ENCODE results near the gene VKORC1L1. TPM values are rescaled to one million over a fixed set of nuclear protein-coding genes. Genes with fewer than 3 reads are reported as not detected.
A peak's percentile ranks its signal among the peaks of the same experiment; 100 is the strongest.

VKORC1L1 gene
- total RNA-seq, 1 experiment from 2014 or later, result 28.5 TPM

DNA sequence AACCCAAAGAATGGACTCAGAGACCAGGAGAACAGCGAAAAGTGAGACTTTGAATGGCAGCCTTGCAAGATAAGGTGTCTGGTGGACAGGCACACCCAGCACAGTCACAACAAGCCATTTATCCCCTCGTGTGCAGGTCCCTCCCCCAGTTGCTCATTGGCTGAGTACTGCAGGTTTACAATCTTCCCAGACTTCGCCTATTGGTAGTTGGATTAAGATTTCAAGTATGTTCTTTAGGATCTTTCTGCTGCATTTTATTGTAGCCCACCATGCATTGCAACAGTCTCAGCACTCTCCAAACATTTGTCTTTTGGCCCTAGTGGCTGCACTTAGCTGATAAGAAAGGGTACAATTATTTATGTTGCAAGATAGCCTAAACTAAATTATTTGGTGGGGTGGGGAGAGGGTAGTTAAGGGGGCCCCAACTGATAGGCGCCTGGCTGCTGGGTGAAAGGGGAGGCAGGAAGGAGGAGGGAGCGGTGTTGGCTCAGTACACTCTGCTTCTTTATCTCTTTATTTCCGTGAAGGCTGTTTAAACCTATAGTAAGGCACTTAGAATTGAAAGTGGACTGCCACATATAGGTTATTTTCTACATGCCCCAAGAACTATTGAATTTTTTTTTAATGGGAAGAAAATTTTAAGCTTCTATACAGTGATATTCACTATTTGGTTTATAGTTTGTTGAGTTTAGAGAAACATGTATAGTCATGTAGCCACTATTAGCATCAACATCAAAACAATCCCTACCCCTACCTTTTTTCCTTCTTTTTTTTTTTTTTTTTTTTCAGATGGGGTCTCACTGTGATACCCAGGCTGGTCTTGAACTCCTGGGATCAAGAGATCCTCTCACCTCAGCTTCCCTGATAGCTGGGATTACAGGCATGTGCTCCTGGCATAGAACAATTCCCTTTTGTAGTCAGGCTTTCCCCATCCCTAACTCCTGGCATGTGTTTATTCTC lies 54.9 kb downstream of the VKORC1L1 start:
- no peaks in the 10 kb centered on the region for H3K9me3 Mint-ChIP-seq
- no peak overlapping the region; the same call in 1 of the 2 replicates for H3K27ac Mint-ChIP-seq
- H3K27me3 Mint-ChIP-seq (ENCODE audit: low read depth), result no peaks in the 10 kb centered on the region
- H3K4me3 Mint-ChIP-seq, result no peak overlapping the region
- peaks cover 8% of the 10 kb centered on the region for H3K4me1 Mint-ChIP-seq
- ATAC-seq (peak; percentile 65), DNase-seq (ENCODE audit: low spot score) (no peak)
- ChIA-PET POLR2A (interaction anchor here (0.6 kb wide), 1 partner anchor 12 kb away, joined by 12 read pairs; no protein-coding TSS in a partner anchor), CTCF (no interaction called here)
- no peaks in the 10 kb centered on the region for H3K36me3 Mint-ChIP-seq
- TF ChIP-seq RORB (CRISPR knock-in tag; IDR thresholded peaks at IDR 0.05) (no peak), NFE2L1 (CRISPR knock-in tag; IDR thresholded peaks at IDR 0.05) (no peak), TP53 (CRISPR knock-in tag; IDR thresholded peaks at IDR 0.05) (no peak), ZNF423 (CRISPR knock-in tag; IDR thresholded peaks at IDR 0.05) (no peak), SP1 (CRISPR knock-in tag; conservative IDR thresholded peaks at IDR 0.05) (no peak)
- TF ChIP-seq, protein P1, sequence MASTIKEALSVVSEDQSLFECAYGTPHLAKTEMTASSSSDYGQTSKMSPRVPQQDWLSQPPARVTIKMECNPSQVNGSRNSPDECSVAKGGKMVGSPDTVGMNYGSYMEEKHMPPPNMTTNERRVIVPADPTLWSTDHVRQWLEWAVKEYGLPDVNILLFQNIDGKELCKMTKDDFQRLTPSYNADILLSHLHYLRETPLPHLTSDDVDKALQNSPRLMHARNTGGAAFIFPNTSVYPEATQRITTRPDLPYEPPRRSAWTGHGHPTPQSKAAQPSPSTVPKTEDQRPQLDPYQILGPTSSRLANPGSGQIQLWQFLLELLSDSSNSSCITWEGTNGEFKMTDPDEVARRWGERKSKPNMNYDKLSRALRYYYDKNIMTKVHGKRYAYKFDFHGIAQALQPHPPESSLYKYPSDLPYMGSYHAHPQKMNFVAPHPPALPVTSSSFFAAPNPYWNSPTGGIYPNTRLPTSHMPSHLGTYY (CRISPR knock-in tag; IDR thresholded peaks at IDR 0.05), result no peak
- TF ChIP-seq, protein P2, sequence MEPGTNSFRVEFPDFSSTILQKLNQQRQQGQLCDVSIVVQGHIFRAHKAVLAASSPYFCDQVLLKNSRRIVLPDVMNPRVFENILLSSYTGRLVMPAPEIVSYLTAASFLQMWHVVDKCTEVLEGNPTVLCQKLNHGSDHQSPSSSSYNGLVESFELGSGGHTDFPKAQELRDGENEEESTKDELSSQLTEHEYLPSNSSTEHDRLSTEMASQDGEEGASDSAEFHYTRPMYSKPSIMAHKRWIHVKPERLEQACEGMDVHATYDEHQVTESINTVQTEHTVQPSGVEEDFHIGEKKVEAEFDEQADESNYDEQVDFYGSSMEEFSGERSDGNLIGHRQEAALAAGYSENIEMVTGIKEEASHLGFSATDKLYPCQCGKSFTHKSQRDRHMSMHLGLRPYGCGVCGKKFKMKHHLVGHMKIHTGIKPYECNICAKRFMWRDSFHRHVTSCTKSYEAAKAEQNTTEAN (CRISPR knock-in tag; IDR thresholded peaks at IDR 0.05), result no peak
- TF ChIP-seq, protein P3, sequence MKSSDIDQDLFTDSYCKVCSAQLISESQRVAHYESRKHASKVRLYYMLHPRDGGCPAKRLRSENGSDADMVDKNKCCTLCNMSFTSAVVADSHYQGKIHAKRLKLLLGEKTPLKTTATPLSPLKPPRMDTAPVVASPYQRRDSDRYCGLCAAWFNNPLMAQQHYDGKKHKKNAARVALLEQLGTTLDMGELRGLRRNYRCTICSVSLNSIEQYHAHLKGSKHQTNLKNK (CRISPR knock-in tag; IDR thresholded peaks at IDR 0.05), result no peak
- TF ChIP-seq, protein P4, sequence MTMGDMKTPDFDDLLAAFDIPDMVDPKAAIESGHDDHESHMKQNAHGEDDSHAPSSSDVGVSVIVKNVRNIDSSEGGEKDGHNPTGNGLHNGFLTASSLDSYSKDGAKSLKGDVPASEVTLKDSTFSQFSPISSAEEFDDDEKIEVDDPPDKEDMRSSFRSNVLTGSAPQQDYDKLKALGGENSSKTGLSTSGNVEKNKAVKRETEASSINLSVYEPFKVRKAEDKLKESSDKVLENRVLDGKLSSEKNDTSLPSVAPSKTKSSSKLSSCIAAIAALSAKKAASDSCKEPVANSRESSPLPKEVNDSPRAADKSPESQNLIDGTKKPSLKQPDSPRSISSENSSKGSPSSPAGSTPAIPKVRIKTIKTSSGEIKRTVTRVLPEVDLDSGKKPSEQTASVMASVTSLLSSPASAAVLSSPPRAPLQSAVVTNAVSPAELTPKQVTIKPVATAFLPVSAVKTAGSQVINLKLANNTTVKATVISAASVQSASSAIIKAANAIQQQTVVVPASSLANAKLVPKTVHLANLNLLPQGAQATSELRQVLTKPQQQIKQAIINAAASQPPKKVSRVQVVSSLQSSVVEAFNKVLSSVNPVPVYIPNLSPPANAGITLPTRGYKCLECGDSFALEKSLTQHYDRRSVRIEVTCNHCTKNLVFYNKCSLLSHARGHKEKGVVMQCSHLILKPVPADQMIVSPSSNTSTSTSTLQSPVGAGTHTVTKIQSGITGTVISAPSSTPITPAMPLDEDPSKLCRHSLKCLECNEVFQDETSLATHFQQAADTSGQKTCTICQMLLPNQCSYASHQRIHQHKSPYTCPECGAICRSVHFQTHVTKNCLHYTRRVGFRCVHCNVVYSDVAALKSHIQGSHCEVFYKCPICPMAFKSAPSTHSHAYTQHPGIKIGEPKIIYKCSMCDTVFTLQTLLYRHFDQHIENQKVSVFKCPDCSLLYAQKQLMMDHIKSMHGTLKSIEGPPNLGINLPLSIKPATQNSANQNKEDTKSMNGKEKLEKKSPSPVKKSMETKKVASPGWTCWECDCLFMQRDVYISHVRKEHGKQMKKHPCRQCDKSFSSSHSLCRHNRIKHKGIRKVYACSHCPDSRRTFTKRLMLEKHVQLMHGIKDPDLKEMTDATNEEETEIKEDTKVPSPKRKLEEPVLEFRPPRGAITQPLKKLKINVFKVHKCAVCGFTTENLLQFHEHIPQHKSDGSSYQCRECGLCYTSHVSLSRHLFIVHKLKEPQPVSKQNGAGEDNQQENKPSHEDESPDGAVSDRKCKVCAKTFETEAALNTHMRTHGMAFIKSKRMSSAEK (CRISPR knock-in tag; IDR thresholded peaks at IDR 0.05; ENCODE audit: borderline replicate concordance), result no peak
- TF ChIP-seq, protein P5, sequence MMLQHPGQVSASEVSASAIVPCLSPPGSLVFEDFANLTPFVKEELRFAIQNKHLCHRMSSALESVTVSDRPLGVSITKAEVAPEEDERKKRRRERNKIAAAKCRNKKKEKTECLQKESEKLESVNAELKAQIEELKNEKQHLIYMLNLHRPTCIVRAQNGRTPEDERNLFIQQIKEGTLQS (CRISPR knock-in tag; conservative IDR thresholded peaks at IDR 0.05), result no peak

DNA sequence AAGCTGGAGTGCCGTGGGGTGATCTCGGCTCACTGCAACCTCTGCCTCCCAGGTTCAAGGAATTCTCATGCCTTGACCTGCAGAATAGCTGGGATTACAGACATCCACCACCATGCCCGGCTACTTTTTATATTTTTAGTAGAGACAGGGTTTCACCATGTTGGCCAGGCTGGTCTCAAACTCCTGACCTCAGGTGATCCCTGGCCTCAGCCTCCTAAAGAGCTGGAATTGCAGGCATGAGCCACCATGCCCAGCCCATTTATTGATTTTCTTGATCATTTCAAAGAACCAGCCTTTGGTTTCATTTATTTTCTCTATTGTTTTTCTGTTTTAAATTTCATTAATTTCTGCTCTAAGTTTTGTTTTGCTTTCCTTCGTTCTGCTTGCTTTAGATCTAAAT lies 58.8 kb downstream of the VKORC1L1 start:
- Mint-ChIP-seq H3K4me3 (no peak overlapping the region), H3K27ac (peak overlapping the region; percentile 80; the same call in 1 of the 2 replicates), H3K9me3 (no peaks in the 10 kb centered on the region), H3K36me3 (no peaks in the 10 kb centered on the region), H3K27me3 (ENCODE audit: low read depth) (no peaks in the 10 kb centered on the region), H3K4me1 (peaks cover 8% of the 10 kb centered on the region)
- DNase-seq (ENCODE audit: low spot score), result no peak
- TF ChIP-seq, protein P6, sequence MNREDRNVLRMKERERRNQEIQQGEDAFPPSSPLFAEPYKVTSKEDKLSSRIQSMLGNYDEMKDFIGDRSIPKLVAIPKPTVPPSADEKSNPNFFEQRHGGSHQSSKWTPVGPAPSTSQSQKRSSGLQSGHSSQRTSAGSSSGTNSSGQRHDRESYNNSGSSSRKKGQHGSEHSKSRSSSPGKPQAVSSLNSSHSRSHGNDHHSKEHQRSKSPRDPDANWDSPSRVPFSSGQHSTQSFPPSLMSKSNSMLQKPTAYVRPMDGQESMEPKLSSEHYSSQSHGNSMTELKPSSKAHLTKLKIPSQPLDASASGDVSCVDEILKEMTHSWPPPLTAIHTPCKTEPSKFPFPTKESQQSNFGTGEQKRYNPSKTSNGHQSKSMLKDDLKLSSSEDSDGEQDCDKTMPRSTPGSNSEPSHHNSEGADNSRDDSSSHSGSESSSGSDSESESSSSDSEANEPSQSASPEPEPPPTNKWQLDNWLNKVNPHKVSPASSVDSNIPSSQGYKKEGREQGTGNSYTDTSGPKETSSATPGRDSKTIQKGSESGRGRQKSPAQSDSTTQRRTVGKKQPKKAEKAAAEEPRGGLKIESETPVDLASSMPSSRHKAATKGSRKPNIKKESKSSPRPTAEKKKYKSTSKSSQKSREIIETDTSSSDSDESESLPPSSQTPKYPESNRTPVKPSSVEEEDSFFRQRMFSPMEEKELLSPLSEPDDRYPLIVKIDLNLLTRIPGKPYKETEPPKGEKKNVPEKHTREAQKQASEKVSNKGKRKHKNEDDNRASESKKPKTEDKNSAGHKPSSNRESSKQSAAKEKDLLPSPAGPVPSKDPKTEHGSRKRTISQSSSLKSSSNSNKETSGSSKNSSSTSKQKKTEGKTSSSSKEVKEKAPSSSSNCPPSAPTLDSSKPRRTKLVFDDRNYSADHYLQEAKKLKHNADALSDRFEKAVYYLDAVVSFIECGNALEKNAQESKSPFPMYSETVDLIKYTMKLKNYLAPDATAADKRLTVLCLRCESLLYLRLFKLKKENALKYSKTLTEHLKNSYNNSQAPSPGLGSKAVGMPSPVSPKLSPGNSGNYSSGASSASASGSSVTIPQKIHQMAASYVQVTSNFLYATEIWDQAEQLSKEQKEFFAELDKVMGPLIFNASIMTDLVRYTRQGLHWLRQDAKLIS (CRISPR knock-in tag; IDR thresholded peaks at IDR 0.05; ENCODE audit: borderline replicate concordance), result no peak
- TF ChIP-seq, protein P7, sequence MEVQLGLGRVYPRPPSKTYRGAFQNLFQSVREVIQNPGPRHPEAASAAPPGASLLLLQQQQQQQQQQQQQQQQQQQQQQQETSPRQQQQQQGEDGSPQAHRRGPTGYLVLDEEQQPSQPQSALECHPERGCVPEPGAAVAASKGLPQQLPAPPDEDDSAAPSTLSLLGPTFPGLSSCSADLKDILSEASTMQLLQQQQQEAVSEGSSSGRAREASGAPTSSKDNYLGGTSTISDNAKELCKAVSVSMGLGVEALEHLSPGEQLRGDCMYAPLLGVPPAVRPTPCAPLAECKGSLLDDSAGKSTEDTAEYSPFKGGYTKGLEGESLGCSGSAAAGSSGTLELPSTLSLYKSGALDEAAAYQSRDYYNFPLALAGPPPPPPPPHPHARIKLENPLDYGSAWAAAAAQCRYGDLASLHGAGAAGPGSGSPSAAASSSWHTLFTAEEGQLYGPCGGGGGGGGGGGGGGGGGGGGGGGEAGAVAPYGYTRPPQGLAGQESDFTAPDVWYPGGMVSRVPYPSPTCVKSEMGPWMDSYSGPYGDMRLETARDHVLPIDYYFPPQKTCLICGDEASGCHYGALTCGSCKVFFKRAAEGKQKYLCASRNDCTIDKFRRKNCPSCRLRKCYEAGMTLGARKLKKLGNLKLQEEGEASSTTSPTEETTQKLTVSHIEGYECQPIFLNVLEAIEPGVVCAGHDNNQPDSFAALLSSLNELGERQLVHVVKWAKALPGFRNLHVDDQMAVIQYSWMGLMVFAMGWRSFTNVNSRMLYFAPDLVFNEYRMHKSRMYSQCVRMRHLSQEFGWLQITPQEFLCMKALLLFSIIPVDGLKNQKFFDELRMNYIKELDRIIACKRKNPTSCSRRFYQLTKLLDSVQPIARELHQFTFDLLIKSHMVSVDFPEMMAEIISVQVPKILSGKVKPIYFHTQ (CRISPR knock-in tag; IDR thresholded peaks at IDR 0.05), result no peak
- no peak for TF ChIP-seq RORB (CRISPR knock-in tag; IDR thresholded peaks at IDR 0.05)
- TF ChIP-seq, protein P8, sequence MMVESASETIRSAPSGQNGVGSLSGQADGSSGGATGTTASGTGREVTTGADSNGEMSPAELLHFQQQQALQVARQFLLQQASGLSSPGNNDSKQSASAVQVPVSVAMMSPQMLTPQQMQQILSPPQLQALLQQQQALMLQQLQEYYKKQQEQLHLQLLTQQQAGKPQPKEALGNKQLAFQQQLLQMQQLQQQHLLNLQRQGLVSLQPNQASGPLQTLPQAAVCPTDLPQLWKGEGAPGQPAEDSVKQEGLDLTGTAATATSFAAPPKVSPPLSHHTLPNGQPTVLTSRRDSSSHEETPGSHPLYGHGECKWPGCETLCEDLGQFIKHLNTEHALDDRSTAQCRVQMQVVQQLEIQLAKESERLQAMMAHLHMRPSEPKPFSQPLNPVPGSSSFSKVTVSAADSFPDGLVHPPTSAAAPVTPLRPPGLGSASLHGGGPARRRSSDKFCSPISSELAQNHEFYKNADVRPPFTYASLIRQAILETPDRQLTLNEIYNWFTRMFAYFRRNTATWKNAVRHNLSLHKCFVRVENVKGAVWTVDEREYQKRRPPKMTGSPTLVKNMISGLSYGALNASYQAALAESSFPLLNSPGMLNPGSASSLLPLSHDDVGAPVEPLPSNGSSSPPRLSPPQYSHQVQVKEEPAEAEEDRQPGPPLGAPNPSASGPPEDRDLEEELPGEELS (CRISPR knock-in tag; IDR thresholded peaks at IDR 0.05), result no peak
- TF ChIP-seq FOXJ3 (CRISPR knock-in tag; IDR thresholded peaks at IDR 0.05; ENCODE audit: borderline replicate concordance), result no peak
- no peak for TF ChIP-seq FOXP1 (CRISPR knock-in tag; IDR thresholded peaks at IDR 0.05; ENCODE audit: borderline replicate concordance)
- TF ChIP-seq HMGA2 (CRISPR knock-in tag; IDR thresholded peaks at IDR 0.05), result no peak
- TF ChIP-seq NFE2L1 (CRISPR knock-in tag; IDR thresholded peaks at IDR 0.05), result no peak
- ChIA-PET CTCF (no interaction called here), POLR2A (no interaction called here)
- ATAC-seq, result no peak

All from WTC11 (cell line).